HG02973 (cell line): ENCODE measurements around the gene DGCR6L.

ENCODE experiments used
- ATAC-seq: cut with Tn5 transposase; IDR thresholded peaks from one replicate; pipeline ENCODE4 v1.9.1; 2021; ENCODE audit warnings: moderate library complexity; ENCODE audit not compliant: unreplicated experiment

DGCR6L gene

DNA sequence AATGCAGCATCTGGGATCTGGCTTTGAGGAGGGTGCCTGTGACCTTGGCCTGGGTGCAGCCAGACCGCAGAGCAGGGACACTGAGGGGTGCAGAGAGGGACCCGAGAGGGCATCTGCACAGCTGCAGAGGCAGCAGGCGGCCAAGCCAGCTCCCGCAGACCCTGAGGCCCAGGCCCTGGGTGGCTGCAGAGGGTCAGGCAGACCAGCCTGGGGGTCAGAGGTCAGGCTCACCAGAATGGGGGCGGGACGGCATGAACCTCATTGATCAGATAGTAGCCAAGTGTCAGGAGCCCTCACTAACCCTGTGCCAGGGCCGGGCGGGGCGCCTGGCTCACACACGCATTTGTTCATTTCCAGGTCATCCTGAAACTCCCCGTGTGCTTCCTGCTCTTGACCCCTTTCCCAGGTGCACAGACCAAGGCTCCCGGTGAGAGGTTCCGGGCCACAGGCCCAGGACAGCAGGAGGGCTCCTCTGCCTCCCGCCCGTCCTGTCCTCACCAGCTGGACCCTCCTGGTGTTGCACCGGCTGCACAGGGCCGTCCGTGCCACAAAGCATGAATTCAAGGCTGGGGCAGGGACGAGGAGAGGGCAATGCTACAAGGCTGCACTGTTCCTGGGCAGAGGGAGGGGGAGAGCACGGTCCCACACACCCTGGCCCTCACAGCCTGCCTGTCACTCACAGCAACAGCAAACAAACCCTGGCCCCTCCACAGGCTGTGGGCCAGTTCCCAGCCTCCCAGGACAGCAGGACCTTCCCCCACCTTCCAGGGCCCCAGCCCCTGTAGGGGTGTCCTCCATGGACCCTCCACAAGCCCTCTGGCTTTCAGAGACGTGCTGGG is 55.0 kb downstream of the DGCR6L start:
- no peak for ATAC-seq
